ENCODE data around the gene MYO16.
A peak's percentile ranks its signal among the peaks of the same experiment; 100 is the strongest.

MYO16 gene

DNA sequence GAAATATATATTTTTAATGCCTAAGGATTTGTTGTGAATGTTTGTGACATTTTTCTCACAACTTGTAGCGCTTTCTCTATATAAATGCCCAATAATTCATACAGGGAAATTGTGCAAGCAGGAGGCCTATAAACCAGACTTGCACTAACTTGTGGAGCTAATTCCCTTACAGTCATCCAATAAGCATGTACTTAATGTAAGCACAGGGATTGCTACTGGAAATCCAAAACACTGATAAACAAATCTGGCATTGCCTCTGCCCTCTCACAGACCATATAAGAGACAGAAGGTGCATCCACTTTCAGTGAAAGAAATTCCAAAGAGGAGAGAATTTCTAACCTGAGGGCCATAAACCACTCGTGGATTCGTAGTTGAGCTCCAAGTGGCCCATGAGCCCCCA, 518.8 kb downstream of the MYO16 start:
- no peak for DNase-seq (ENCODE audit: low read depth in 4 of 4, low spot score in 1 of 4)

DNA sequence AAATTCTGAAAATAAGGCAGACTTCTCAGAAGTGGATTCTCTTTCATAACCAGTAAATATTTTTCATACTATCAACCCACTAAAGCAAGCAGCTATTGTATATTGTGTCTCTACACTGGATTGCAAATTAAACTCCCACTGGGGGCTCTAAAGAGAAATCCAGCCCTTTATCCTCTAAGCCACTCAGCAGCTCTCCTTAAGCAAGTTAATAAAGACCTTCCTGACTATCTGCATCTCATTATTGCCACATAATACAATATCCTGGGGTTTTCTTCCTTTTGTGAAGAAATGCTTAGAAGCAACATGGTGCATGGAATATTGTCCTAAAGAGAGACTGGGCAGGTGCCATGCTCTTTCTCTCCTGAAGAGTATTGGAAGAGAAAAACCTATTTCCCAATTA, 521.3 kb downstream of the MYO16 start:
- DNase-seq (ENCODE audit: low read depth in 4 of 4, low spot score in 1 of 4): no peak

DNA sequence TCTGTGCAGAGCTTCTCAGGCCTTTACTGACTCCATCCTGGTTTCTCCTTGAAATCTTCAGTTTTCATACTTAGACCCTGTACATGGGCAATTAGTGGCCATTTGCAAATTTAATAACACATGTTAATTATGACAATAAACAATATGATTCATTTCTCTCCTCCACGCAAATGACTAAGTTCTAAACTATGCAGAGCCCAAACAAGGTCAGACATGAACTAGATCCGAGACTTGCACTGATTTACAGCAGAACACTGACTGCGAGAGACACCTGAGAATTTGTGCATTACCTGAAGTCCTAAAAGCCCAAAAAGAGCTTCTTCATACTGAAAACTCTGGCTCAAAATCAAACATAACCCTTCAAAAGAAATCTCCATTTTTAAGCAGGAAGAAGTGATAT, 521.8 kb downstream of the MYO16 start:
- no peak for DNase-seq (ENCODE audit: low read depth in 4 of 4, low spot score in 1 of 4)

DNA sequence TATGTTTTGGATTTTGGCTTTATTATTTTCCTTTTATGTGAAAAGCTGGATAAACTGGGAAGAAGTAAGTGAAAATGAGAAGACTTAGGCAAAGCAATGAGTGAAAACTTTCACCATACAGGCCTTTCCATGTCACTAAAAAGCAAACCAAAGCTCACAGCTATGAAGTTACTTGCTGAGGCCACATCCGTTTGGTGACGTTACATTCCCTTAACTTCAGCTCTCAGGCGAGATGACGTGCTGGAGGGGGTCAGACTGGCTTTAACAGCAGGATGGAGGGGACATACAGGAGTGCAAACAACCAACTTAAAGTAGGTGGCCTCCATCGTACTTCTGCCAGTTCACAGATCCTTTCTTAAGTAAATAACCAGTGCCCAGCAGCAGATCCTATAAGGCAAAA, 522.3 kb downstream of the MYO16 start:
- DNase-seq (ENCODE audit: low read depth in 4 of 4, low spot score in 1 of 4): no peak

DNA sequence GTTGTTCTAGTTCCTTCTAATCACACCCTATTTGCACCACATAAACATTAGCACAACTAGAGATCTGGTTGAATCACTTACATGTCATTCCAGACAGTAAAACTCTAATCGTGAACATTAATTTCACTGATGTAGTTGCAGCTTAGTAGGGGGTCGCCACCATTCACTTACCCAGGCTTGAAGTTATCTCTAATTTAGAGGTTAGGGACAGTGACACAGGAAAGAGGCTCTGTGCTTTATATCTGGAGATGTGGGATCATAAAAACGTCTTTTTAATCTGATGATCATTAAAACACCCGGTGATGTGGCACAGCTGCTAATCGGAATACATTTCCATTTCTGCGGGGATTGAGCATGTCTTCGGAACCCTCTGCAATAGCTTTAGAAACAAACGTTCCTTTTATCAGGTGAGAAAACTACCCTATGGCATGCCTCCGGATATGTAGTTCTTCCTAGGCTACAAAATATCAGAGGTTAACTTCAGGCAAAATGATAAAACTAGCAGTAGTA, 523.0 kb downstream of the MYO16 start:
- DNase-seq (ENCODE audit: low read depth in 4 of 4, low spot score in 1 of 4): no peak

DNA sequence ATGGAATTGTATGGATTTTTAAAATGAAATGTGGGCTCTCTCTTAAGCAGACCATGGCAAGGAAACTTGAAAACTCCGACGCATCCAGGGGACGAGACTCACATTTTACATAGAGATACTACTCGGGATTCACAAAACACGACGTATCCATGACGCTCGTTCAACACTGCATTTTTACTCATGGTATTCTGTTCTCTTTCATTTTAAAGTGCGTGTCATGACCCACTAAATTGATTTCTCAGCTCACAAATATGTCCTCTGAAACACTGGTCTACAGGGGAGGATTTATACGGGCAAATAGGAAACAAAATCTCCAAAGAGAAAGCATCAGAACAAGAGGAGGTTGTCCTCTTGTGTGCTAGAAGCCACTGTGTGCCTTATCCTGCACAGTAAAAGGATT, 523.5 kb downstream of the MYO16 start:
- DNase-seq (ENCODE audit: low read depth in 4 of 4, low spot score in 1 of 4): no peak

DNA sequence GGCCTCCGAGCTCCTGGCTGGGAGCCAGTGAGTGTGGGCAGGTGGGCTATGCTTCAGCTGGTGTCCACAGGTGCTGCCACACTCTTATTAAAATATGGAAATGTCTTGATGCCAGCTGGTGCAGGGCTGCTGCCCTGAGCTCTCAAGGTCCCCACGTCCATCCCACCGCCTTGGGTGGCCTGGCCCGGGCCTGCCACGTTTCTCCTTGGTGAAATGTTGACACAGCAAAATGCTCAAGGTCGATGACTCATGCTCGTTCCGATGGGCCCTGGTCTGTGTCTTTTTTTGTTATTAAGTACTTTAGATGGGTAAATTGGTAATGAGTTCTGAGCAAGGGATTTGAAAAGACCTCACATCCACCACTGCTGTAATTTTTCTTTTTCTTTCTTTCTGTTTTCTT, 524.7 kb downstream of the MYO16 start:
- DNase-seq (ENCODE audit: low read depth in 4 of 4, low spot score in 1 of 4): no peak

DNA sequence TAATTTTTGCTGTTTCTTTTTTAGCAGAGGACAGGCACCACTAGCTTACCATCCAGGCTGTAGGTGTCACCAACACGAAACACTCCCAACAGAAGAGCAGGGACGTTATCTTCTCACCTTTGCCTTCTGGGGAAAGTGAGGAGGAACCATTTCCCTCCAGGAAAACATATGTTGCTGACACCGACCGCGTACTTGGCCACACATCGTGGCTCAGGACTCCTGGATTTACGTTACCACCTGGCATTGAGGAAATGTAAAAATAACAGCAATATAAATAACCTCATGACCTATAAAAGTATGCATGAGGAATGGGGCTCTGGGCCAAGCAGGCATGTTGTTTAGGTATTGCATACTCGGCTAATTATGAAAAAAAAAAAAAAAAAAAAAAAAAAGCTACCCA, 525.1 kb downstream of the MYO16 start:
- DNase-seq (ENCODE audit: low read depth in 4 of 4, low spot score in 1 of 4): no peak

DNA sequence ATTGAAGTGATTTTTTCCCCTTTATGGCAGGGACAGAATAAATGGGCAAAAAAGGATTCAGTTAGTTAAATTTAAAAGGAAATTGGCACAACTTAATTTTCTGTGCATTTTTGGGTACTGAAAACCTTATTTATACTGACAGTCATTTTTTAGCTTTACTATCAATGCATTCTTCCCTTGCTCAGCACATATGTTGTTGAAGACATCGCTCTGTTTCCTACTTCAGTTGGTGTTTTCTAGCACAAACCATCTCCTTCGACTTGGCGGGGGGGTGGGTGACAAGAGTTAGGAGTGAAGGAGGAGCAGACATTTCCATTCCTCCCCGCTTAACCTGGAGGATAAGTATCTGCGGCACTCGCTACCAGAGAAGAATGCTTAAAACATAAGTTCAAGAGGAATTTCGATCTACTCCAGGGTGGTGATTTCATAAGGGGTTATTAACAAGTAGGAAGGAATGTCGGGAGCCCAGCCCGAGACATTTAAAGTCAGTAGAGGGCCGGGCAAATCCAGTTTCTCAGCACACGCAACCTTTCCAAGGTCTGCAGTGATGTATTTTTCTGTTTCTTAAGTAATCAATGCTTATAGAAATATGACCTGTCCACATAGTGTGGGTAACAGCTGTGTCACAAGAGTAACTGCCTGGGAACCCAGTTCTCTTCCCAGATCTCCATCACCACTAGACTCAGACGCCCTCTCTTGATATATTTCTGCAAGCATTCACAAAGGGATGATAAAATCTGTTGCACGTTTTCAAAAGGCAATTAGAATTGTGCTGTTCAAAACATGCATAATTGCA, 525.8 kb downstream of the MYO16 start:
- DNase-seq (ENCODE audit: low read depth in 4 of 4, low spot score in 1 of 4): no peak

DNA sequence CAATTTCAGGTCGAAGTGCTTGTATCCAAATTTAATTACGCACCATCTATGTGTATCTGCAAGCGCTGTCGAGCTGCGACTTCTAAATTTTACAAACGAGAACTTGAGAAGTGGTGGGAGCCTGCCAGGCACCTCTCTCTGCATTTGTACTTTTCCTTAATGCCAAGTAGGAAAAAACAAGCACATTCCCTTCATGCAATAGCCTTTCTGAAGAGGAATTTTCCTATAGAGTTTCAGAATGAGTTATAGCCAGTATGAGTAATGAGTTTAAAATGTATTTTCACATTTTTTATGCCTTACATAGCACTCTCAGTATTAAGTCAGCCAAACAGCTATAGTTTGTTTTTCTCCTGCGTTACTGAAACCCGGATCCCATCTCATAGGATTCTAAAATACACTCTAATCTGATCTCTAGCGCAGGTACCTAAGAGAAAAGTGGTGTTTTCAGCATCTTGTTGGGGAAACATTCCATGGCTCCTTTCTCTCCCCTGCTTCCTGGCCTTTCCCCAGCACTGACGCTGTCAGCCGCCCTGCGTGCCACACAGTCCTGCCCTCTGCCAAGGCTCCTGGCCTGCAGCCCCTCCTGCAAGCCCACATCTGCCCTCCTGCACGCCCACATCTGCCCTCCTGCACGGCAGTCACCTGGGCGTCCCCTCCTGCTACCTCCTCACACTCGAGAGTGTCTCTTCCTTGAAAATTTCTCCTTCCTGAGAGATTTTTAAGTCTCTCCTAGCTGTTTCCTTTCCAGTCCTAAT, 526.9 kb downstream of the MYO16 start:
- DNase-seq (ENCODE audit: low read depth in 4 of 4, low spot score in 1 of 4): no peak

DNA sequence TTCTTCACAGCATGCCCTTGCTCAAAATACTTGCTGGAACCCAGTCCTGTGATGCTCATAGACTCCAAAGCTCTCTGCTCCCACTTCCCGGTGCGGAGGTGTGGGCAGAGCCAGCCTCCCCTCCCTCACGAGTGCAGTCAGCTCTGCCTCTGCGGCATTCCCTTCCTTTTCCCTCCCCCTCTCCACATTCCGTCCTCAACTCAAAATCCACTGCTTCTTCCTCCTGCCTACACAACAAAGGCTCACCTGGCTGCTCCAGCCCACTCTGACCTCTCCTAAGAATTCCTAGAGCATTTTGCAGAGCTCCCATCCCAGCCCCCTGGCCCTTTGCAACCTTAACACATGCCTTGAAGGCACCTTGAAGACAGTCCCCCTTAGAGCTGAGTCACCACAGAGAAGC, 527.9 kb downstream of the MYO16 start:
- no peak for DNase-seq (ENCODE audit: low read depth in 4 of 4, low spot score in 1 of 4)

DNA sequence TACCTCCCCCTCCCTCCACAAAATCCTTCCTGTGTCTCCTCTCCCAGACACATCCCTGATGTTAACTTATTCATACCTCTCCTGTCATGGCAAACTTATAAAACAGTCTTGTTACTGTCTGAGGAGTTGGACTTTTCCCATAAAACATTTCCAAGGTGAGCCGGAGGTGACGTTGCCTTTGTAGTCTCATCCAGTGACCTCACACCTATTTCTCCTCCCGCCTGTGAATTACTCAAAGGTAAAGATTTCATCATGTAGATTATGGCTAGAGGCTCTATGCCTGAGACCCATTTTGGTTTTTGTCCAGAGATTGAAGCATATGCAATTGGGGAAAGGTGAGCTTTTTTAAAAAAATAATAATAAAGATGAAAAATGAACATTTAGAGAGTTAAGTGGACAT, 529.0 kb downstream of the MYO16 start:
- DNase-seq (ENCODE audit: low read depth in 4 of 4, low spot score in 1 of 4): no peak

DNA sequence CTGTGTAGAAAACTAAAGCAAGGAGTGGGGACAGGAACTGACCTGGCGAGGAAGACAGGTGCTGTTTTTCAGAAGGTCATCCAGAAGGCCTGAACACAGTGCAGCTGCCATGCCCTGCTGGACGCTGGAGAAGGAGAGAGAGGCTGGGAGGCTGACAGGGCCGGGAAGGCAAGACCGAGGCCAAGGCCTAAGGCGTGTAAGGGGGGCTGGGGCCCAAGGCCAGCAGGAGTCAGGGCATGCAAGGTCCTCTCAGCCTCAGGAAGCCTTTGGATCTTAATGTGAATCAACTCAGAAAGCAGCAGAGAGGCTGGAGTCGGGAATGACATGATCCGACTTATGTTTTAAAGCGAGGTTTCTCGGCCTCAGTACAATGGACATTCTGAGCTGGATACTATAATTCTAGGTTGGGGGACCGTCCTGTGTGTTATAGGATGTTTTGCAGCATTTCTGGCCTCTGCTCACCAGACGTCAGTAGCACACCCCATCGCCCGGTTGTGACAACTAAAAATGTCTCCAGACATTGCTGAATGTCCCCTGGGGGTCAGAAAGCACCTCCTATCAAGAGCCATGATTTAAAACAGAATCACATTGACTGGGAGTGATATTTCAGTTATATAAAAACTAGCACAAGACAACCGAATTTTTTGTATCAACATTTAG, 530.4 kb downstream of the MYO16 start:
- DNase-seq (ENCODE audit: low read depth in 4 of 4, low spot score in 1 of 4): no peak

DNA sequence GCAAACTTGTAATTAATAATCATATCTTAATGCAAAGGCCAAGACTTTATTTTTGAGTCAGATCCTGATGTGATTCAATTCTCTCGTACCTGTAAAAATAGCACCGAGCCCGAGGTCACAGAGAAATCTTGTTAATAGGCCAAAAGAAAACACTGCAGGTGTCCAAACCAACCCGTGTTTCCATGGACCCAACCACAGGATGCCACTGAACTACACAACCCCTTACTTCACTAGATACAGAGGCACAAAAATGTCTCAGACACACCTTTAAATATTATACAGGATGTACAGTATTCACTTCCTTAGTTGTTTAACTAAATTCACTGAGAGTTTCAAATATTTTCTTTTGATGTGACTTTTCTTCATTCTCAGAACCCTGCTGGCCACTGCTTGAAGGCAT, 530.9 kb downstream of the MYO16 start:
- DNase-seq (ENCODE audit: low read depth in 4 of 4, low spot score in 1 of 4): no peak

DNA sequence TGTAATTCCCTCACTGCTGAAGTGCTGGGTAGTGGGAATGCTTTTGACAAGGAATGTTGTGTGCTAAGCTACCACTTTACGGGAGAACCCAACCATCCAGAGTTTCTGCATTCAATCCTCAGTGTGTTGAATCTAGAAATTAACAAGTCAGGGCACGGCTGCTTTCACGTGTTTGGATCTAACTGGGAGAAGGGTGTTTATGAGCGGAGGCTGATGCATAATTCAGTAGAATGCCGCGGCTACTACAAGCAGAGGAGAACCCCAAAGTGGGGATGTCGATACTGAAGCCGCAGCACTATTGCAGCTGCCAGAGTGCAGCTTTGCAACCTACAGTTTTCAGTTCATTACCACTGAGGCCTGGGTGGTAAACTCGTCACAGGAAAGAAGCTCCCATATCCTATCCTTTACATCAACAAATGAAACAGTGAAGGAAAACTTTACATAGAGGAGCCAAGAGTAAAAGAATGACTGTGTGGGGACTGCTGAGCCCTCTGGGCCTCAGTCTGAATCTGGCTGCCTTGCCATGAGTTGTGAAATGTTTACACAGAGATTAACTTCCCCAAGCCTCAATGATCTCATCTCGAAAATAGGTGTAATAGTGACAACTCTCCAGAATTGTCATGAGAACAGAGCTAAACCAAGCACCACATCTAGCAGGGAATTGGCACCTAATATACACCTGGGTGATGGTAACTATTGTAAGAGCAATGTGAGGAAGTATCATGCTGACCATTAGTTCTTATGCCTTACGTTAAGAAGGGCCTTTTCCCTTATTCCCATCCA, 531.7 kb downstream of the MYO16 start:
- DNase-seq (ENCODE audit: low read depth in 4 of 4, low spot score in 1 of 4): no peak

DNA sequence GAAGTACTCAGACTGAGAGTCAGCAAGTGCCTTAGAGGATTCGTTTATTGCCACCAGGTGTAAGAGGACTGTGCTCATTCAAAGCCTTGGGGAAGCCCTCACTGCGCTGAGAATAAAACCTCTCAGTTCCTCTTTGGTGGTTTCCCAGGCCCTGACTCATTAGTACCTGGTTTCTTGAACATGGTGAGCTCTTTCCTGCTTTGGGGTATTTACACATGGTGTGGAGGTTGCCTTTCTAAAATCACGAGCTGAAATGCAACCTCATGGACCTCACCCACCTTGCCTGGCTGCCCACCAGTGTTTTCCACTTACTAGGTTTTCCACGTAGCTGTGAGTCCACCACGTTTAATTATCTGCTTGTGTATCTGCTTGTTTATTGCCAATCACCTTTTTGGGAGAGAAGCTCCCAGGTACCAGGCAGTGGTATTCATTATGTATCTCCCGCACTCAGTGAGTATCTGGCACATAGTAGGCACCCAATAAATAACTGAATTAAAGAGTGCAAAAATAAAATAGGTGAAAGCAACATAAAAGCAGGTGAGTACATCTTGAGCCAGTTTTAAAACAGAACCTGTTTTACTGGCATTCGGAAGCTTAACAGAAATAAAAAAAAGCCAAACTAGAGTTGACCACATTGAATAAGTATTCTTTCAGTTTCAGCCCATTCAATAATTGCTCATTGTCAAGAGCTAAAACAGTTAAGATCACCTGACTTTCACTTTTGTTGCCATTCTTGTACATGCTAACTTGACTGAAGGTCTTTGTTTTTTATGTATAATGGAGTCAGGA, 533.0 kb downstream of the MYO16 start:
- DNase-seq (ENCODE audit: low read depth in 4 of 4, low spot score in 1 of 4): peak in 1 of 4 experiments; percentile 7

DNA sequence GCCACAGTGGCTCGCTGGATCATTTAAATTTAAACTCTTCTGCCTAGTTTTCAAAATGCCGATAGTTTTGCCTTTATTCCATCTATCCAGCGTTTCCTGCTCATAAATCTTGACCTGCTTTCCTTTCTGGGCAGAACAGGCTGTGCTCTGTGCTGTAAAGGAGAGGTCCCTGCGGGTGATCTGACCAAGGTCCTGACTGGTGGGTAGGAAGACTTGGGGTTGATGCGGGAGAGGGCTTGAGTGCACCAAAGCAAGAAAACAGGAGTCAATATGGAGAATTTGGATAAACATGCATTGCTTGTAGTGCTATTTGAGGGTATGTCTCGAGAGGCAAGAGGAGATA, 533.6 kb downstream of the MYO16 start:
- no peak for DNase-seq (ENCODE audit: low read depth in 4 of 4, low spot score in 1 of 4)

DNA sequence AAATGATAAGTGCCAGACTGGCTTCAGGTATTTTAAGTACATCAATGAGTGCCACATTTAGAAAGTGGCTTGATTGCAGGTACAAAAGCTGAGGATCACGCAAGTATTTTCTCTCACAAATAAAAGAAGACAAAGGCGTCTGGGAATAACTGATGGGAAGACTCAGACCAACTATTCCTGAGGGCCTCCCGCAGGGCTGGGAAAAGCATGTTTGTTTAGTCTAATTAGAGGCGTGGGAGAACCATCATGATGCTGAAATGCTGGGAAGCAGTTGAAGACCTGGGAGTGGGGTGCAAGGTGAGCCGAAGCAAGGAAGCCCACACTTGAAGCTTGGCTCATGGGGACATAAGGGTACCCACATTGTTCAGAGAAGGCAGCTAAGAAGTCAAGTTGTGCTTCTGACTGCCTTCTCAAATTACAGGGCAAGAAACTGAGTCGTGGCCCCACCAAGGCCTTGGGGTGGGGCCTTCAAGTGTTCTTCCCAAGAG, 536.0 kb downstream of the MYO16 start:
- no peak for DNase-seq (ENCODE audit: low read depth in 4 of 4, low spot score in 1 of 4)

DNA sequence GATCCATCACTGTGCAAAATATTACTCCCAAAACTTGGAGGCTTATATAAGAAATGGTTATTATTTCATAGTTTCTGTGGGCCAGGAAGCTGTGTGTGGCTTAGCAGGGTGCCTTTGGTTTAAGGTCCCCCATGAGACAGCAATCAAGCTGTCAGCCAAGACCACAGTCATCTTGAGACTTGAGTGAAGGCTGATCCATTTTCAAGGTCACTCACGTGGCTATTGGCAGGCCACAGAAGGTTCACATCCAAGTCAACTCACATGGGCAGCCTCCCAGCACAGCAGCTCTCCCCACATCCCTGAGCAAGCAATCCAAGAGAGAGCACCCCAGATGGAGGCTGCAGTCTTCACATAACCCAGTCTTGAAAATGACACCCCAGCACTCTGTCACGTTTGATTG, 537.4 kb downstream of the MYO16 start:
- DNase-seq (ENCODE audit: low read depth in 4 of 4, low spot score in 1 of 4): no peak

DNA sequence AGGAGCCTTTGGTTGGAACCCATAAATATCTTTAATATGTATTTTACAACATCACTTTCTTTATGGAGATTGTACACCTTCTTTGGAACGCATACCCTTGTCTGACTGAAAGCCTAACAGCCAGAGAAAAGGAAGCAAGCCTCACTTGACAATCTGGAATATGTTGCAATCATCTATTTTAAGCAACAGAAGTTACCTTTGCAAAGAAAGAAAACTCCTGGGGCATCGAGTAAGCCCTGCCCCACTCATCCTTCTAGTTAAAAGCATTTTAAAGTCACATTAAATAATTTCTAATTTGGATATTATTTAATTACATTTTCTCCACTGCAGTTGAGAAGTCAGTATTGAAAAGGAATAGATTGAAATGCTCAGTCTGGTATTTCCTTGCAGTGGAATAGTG, 542.7 kb downstream of the MYO16 start:
- no peak for DNase-seq (ENCODE audit: low read depth in 4 of 4, low spot score in 1 of 4)
